GM12878 (cell line): Measurements from ENCODE around the gene SLC22A12. TPM values are rescaled to one million over a fixed set of nuclear protein-coding genes. Genes with fewer than 3 reads are reported as not detected.

ENCODE experiments used
- ATAC-seq: fragments of 200-7000 bp; cut with Tn5 transposase; 3 replicates; pipeline ENCODE4 v1.9.1; 2020; ENCODE audit warnings: mild to moderate bottlenecking, moderate library complexity
- BruUV-seq: library from RNA; stranded (reverse); fragments of 400-500 nt; replicated peaks from 2 replicates; lab custom pipeline; 2021; lab: Mats Ljungman, UMichigan
- CTCF ChIA-PET: fragments of 300-600 bp; sonication (Branson Sonifier 250); formaldehyde crosslinking; extraction: SDS; loops from one replicate; lab custom pipeline; 2021; ENCODE audit warnings: inconsistent platforms; lab: Yijun Ruan, JAX
- POLR2A ChIA-PET: fragments of 350-600 bp; formaldehyde crosslinking; extraction: SDS; loops from one replicate; lab custom pipeline; 2021; ENCODE audit warnings: inconsistent platforms; lab: Charles Lee
- RAD21 ChIA-PET: fragments of 300-600 bp; sonication (Branson Sonifier 250); formaldehyde crosslinking; loops from one replicate; lab custom pipeline; 2023; ENCODE audit warnings: antibody characterized with exemption; ENCODE audit not compliant: unreplicated experiment; lab: Charles Lee
- SMC1A ChIA-PET: fragments of 300-600 bp; sonication (Branson Sonifier 250); formaldehyde crosslinking; loops from one replicate; lab custom pipeline; 2023; ENCODE audit not compliant: unreplicated experiment, uncharacterized antibody; lab: Charles Lee
- DNase-seq: peaks from one replicate; pipeline ENCODE4 v3.0.0-alpha.2; 2011; ENCODE audit warnings: low read depth, low spot score
- FAIRE-seq: peaks from 3 replicates; lab custom pipeline; 2011; peaks lifted over from hg19 to GRCh38; lab: Jason Lieb, UNC
- H2AFZ ChIP-seq: 2 replicates; pipeline ENCODE4 v1.6.0; 2011; ENCODE audit warnings: low read depth, low read length, control low read depth; ENCODE audit not compliant: control insufficient read depth
- H3K27ac ChIP-seq: 2 replicates; pipeline ENCODE4 v1.5.1; 2011; ENCODE audit warnings: control low read depth; ENCODE audit not compliant: control insufficient read depth, insufficient read depth
- H3K27me3 ChIP-seq, 2 experiments: replicated peaks in 1 of 2; 2 replicates each; pipeline versions ENCODE4 v1.6.0 to v1.6.1; 2011; ENCODE audit warnings: low read length in 1 of 2; ENCODE audit not compliant: control insufficient read depth in 2 of 2, insufficient read depth in 2 of 2
- H3K36me3 ChIP-seq, 2 experiments: 2 replicates each; pipeline ENCODE4 v1.5.1; 2011; ENCODE audit warnings: low read length in 1 of 2; ENCODE audit not compliant: control insufficient read depth in 2 of 2, insufficient read depth in 2 of 2
- H3K4me1 ChIP-seq: 2 replicates; pipeline ENCODE4 v1.6.1; 2011; ENCODE audit warnings: mild to moderate bottlenecking, low read length, moderate library complexity, mixed read lengths; ENCODE audit not compliant: control insufficient read depth, insufficient read depth
- H3K4me2 ChIP-seq: 2 replicates; pipeline ENCODE4 v1.6.0; 2011; ENCODE audit warnings: control low read depth; ENCODE audit not compliant: control insufficient read depth, insufficient read depth
- H3K4me3 ChIP-seq: fragments of 200-600 bp; sonication (generic); 2 replicates; pipeline ENCODE4 v1.5.1; 2016
- H3K79me2 ChIP-seq: 2 replicates; pipeline ENCODE4 v1.6.0; 2011; ENCODE audit warnings: low read length; ENCODE audit not compliant: control insufficient read depth, insufficient read depth
- H3K9ac ChIP-seq: 2 replicates; pipeline ENCODE4 v1.8.0; 2011; ENCODE audit warnings: low read length, control low read depth, mixed read lengths; ENCODE audit not compliant: control insufficient read depth, insufficient read depth
- H3K9me3 ChIP-seq: replicated peaks from 3 replicates; pipeline ENCODE4 v1.5.1; 2011; ENCODE audit warnings: mild to moderate bottlenecking, low read length; ENCODE audit not compliant: control insufficient read depth, insufficient read depth
- H4K20me1 ChIP-seq: 2 replicates; pipeline ENCODE4 v1.6.0; 2011; ENCODE audit not compliant: control insufficient read depth, insufficient read depth
- EED ChIP-seq: sonication (generic); IDR thresholded peaks from 2 replicates; pipeline ENCODE4 v1.6.1; 2016; ENCODE audit warnings: antibody characterized with exemption, low read depth
- FOS ChIP-seq: IDR thresholded peaks from 3 replicates; pipeline ENCODE4 v1.6.1; 2011; ENCODE audit warnings: borderline replicate concordance; ENCODE audit not compliant: insufficient read length; ENCODE audit errors: extremely low read depth
- HCFC1 ChIP-seq: fragments of 150-350 bp; IDR thresholded peaks from 2 replicates; pipeline ENCODE4 v1.6.1; 2014; ENCODE audit warnings: low read length
- IKZF2 ChIP-seq, 2 experiments: fragments of 450-650 bp; IDR thresholded peaks; 2 replicates each; pipeline ENCODE4 v1.6.1; 2017; ENCODE audit warnings: mild to moderate bottlenecking in 2 of 2, moderate library complexity in 2 of 2
- MEF2A ChIP-seq: IDR thresholded peaks from 2 replicates; pipeline ENCODE4 v1.6.1; 2011; ENCODE audit warnings: low read depth, mild to moderate bottlenecking, low read length, moderate library complexity; ENCODE audit not compliant: insufficient read depth
- POU2F2 ChIP-seq: IDR thresholded peaks from 3 replicates; pipeline ENCODE4 v1.6.1; 2011; ENCODE audit warnings: low read depth, mild to moderate bottlenecking, low read length, borderline replicate concordance
- SREBF2 ChIP-seq: IDR thresholded peaks from 2 replicates; pipeline ENCODE4 v1.6.1; 2012; ENCODE audit warnings: mild to moderate bottlenecking, low read length
- SUZ12 ChIP-seq: fragments of 200-600 bp; sonication (generic); IDR thresholded peaks from one replicate; pipeline ENCODE4 v1.6.1; 2018; ENCODE audit warnings: antibody characterized with exemption, mild to moderate bottlenecking; ENCODE audit not compliant: unreplicated experiment
- WGBS: methylation state at CpG from one replicate; pipeline ENCODE4 v1.1.6; 2016; ENCODE audit warnings: low lambda C conversion rate; ENCODE audit not compliant: insufficient replicate concordance, insufficient coverage; ENCODE audit errors: missing lambda C conversion rate; 5-methylcytosine and 5-hydroxymethylcytosine counted together
- in situ Hi-C: fragments of 300-500 bp; cut with MboI; formaldehyde crosslinking; loops from 9 replicates; pipeline ENCODE4 v1.14.3; 2018; ENCODE audit warnings: mixed read lengths
- intact Hi-C: fragments of 100-400 bp; cut with micrococcal nuclease; formaldehyde crosslinking; loops from one replicate; pipeline ENCODE4 v1.14.2; 2022; ENCODE audit not compliant: unreplicated experiment
- polyA plus RNA-seq, 11 experiments: library from polyadenylated mRNA; depleted of rRNA in 4 of 11; unstranded in 6 of 11; stranded (reverse) in 5 of 11; fragments of >200 nt; fragmentation: Nextera tagmentation in 4 of 11; fragmentation: Illumina TruSeq in 1 of 11; extraction: Ambion mirVana in 4 of 11; extraction: Trizol in 1 of 11; gene quantifications; 1 replicate in 1 of 11; 2 replicates in 10 of 11; pipeline versions ENCODE4 v1.2.1 to v1.2.3, GENCODE V29; 2011 to 2016; ENCODE audit warnings: inconsistent platforms in 2 of 11, missing spikeins in 2 of 11, low read depth in 1 of 11
- total RNA-seq, 4 experiments: library from RNA; depleted of rRNA in 3 of 4; stranded (reverse); fragments of >200 nt in 3 of 4; fragmentation: Illumina TruSeq in 1 of 4; extraction: Trizol in 1 of 4; gene quantifications; 2 replicates each; pipeline versions ENCODE4 v1.2.1 to v1.2.3, GENCODE V29; 2013 to 2021
- TF ChIP-seq, protein P1 (sequence below): fragments of 450-650 bp; IDR thresholded peaks from 2 replicates; pipeline ENCODE4 v1.6.1; 2017; ENCODE audit warnings: mild to moderate bottlenecking, low read depth, inconsistent platforms; ENCODE audit not compliant: poor library complexity, severe bottlenecking

Gene SLC22A12
- total and polyA plus RNA-seq, 10 of the 15 experiments (the other 5 are each of a cell fraction or from before 2014, with no cell fraction given) = not detected

DNA sequence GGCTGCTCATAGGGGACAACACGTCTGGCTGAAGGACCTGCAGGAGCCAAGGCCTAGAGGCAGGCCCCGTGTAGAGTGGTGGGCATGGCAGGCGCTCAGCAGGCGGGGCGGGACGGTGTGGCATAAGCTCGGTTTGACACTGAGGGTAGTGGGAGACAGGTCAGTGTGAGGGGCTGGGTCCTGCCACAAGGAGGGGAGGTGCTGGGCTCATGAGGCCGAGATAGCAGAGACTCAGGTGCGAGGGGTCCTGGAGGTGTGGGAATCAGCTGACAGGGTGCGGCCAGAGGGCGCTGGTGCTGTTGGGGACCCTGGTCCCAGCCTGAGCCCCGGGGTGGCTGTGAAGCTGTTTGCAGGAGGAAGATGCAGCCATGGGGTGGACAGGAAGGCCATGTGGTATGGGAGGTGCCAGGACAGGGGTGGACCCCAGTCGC lies 6.7 kb downstream of the SLC22A12 start:
- 35% methylated on average over 13 of the region's 13 CpGs for WGBS
- H3K9me3 ChIP-seq = no peaks in the 10 kb centered on the region; the same call in 1 of the 3 replicates
- H3K27ac ChIP-seq = no peak overlapping the region
- TF ChIP-seq, protein P1, sequence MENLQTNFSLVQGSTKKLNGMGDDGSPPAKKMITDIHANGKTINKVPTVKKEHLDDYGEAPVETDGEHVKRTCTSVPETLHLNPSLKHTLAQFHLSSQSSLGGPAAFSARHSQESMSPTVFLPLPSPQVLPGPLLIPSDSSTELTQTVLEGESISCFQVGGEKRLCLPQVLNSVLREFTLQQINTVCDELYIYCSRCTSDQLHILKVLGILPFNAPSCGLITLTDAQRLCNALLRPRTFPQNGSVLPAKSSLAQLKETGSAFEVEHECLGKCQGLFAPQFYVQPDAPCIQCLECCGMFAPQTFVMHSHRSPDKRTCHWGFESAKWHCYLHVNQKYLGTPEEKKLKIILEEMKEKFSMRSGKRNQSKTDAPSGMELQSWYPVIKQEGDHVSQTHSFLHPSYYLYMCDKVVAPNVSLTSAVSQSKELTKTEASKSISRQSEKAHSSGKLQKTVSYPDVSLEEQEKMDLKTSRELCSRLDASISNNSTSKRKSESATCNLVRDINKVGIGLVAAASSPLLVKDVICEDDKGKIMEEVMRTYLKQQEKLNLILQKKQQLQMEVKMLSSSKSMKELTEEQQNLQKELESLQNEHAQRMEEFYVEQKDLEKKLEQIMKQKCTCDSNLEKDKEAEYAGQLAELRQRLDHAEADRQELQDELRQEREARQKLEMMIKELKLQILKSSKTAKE = no peak
- TF ChIP-seq SUZ12 (no peak), HCFC1 (no peak), FOS (no peak), EED (no peak), POU2F2 (no peak), MEF2A (no peak), SREBF2 (no peak), IKZF2 (IDR thresholded peaks at IDR 0.05) (no peak)
- DNase-seq (no peak), FAIRE-seq (no peak), ATAC-seq (no peak)
- POLR2A ChIA-PET = no interaction called here
- RAD21 ChIA-PET = no interaction called here
- no peak overlapping the region for H3K9ac ChIP-seq
- H4K20me1 ChIP-seq = no peaks in the 10 kb centered on the region
- no TSS peak for BruUV-seq
- H3K27me3 ChIP-seq = no peaks in the 10 kb centered on the region
- H3K4me2 ChIP-seq = no peak overlapping the region
- H3K36me3 ChIP-seq = no peaks in the 10 kb centered on the region
- CTCF ChIA-PET = interaction anchor here (0.9 kb wide), 1 partner anchor 149 kb away, joined by 3 read pairs; no protein-coding TSS in a partner anchor
- intact Hi-C loops (no loop called here), in situ Hi-C loops (no loop called here)
- H3K4me1 ChIP-seq = no peaks in the 10 kb centered on the region
- no peak overlapping the region for H3K4me3 ChIP-seq
- no peaks in the 10 kb centered on the region for H3K79me2 ChIP-seq
- SMC1A ChIA-PET = no interaction called here
- H2AFZ ChIP-seq = no peak overlapping the region
